B cell (primary cell): ENCODE results near the gene SLC24A3.

Source experiments
- CTCF ChIP-seq: fragments of 200-600 bp; IDR thresholded peaks from one replicate; pipeline ENCODE4 v1.8.0; 2022; ENCODE audit warnings: antibody characterized with exemption, mild to moderate bottlenecking
- EZH2 ChIP-seq: IDR thresholded peaks from 2 replicates; pipeline ENCODE4 v1.6.1; 2012; ENCODE audit warnings: borderline replicate concordance, low read depth, mild to moderate bottlenecking, moderate library complexity, low read length; ENCODE audit not compliant: insufficient read depth, poor library complexity, severe bottlenecking

DNA sequence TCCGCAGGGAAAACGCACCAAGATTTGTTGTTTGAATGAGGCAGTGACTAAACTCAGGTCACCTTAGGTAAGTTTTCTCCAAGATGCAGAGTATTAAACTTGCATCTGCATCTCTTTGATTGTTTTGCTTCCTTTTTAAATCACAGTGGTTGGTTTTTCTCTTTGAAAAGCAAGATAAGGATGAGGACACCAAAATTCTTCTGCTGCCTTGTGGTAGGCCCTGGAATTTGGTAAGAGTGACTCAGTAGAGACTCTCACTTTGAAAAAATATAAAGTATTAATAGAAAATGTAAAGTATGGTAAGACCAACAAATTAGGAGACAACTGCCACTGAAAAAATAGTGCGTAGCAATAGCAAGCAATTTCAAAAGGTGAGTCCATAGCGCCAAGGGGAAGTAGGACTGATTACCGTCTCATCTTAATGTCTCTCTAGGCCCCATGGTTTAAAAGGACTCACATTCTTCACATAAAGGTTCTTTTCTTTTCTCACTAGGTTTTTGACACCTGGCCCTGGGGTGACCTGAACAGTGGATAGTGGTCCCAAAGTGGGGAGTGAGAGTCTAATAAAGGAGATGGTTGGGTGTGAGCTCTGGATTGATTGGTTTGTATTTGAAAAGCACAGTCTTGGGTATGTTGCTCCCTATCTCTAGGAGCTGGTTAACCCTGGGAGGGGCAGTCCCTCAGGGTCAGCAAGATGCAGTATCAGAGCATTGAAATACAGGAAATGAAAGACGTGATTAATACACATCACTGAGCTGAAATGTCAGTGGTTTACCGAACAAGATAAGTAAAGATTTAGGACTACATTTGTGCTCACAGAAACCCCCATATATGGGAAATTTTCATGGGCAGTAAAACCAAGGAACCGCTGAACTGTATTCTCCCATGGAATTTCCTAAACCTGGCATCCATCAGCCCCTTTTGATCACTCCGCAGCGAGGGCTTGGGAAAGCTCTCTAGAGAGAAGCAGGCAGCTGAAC, 221.2 kb downstream of the SLC24A3 start:
- TF ChIP-seq CTCF (no peak), EZH2 (no peak)
